ENCODE measurements around the gene VIPR2. TPM values are rescaled to one million over a fixed set of nuclear protein-coding genes. Genes with fewer than 3 reads are reported as not detected.

VIPR2 gene
- total and polyA plus RNA-seq, 7 experiments from 2014 or later: 0.27 to 1.3 (median 0.98) TPM; not detected in 4

DNA sequence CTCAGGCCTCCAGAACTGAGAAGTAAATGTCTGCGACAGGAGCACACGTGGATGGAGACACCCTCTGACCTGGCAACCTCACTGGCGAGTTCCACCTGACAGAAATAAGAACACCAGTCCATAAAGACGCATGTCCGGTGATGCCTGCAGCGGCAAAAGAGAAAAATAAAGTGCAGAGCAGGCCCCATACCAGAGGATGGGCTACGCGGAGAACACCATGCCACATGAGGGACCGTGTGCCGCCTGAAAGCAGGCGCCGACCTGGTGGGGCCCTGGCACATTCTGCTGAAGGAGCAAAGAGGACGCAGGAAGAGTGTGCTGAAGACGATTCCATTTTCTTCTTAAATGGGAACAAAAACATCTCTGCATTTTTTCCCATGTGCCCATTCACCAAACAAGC lies 105.0 kb downstream of the VIPR2 start:
- DNase-seq (no peak), ATAC-seq (no peak)
- Mint-ChIP-seq H3K36me3 (peaks cover 0 to 5% (median 0%) of the 10 kb centered on the region in 5 donors), H3K4me3 (no peak overlapping the region), H3K9me3 (peaks cover 0 to 12% (median 0%) of the 10 kb centered on the region in 11 donors), H3K27ac (no peak overlapping the region), H3K4me1 (peaks cover 0 to 5% (median 0%) of the 10 kb centered on the region in 7 donors), H3K27me3 (peaks cover 0 to 9% (median 0%) of the 10 kb centered on the region in 5 donors)
- Histone ChIP-seq H3K27me3 (ENCODE audit: control insufficient read depth in 2 of 2, insufficient read depth in 2 of 2, low read length in 2 of 2) (no peaks in the 10 kb centered on the region), H3K27ac (ENCODE audit: low read depth, low read length) (no peak overlapping the region), H3K4me1 (ENCODE audit: control insufficient read depth in 2 of 2, insufficient read depth in 2 of 2, low read length in 2 of 2) (no peaks in the 10 kb centered on the region), H3K9me3 (ENCODE audit: control insufficient read depth in 2 of 3, low read length in 3 of 3) (no peaks in the 10 kb centered on the region), H3K4me3 (ENCODE audit: low read length) (no peak overlapping the region), H3K36me3 (ENCODE audit: control insufficient read depth in 2 of 3, insufficient read depth in 3 of 3, low read length in 3 of 3) (no peaks in the 10 kb centered on the region)
- CTCF ChIA-PET: no interaction called here
- intact Hi-C loops (cut with micrococcal nuclease): no loop called here
- POLR2A ChIA-PET: no interaction called here

DNA sequence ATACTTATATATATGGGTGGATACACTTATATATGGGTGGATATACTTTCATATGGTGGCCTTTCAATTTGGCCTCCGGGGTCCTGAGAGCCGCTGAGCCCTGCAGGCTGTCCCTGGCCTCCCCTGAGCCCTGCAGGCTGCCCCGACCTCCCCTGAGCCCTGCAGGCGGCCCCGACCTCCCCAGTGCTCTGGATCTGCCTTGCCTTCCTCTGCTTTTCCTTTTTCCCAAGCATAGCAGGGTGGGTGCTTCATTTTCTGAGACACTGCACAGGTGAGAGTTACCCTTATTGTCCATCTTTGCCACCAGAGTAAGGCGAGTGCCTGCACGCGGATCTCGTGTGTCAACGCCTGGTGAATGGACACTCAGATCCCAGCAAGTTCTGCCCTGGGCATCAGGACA lies 106.6 kb downstream of the VIPR2 start:
- Histone ChIP-seq H3K4me3 (ENCODE audit: low read length) (no peak overlapping the region), H3K4me1 (ENCODE audit: control insufficient read depth in 2 of 2, insufficient read depth in 2 of 2, low read length in 2 of 2) (no peaks in the 10 kb centered on the region), H3K36me3 (ENCODE audit: control insufficient read depth in 2 of 3, insufficient read depth in 3 of 3, low read length in 3 of 3) (no peaks in the 10 kb centered on the region), H3K27me3 (ENCODE audit: control insufficient read depth in 2 of 2, insufficient read depth in 2 of 2, low read length in 2 of 2) (no peaks in the 10 kb centered on the region), H3K9me3 (ENCODE audit: control insufficient read depth in 2 of 3, low read length in 3 of 3) (no peaks in the 10 kb centered on the region), H3K27ac (ENCODE audit: low read depth, low read length) (no peak overlapping the region)
- H3K4me1 Mint-ChIP-seq: peaks cover 0 to 5% (median 0%) of the 10 kb centered on the region in 7 donors
- H3K27me3 Mint-ChIP-seq: peaks cover 0 to 9% (median 0%) of the 10 kb centered on the region in 5 donors
- H3K27ac Mint-ChIP-seq: peak overlapping the region in 2 of 9 donors; percentile 25 to 52
- ChIA-PET POLR2A (no interaction called here), CTCF (no interaction called here)
- intact Hi-C loops (cut with micrococcal nuclease): no loop called here
- no peaks in the 10 kb centered on the region for H3K36me3 Mint-ChIP-seq
- no peak overlapping the region for H3K4me3 Mint-ChIP-seq
- H3K9me3 Mint-ChIP-seq: peaks cover 0 to 4% (median 0%) of the 10 kb centered on the region in 11 donors
- ATAC-seq (no peak), DNase-seq (no peak)

DNA sequence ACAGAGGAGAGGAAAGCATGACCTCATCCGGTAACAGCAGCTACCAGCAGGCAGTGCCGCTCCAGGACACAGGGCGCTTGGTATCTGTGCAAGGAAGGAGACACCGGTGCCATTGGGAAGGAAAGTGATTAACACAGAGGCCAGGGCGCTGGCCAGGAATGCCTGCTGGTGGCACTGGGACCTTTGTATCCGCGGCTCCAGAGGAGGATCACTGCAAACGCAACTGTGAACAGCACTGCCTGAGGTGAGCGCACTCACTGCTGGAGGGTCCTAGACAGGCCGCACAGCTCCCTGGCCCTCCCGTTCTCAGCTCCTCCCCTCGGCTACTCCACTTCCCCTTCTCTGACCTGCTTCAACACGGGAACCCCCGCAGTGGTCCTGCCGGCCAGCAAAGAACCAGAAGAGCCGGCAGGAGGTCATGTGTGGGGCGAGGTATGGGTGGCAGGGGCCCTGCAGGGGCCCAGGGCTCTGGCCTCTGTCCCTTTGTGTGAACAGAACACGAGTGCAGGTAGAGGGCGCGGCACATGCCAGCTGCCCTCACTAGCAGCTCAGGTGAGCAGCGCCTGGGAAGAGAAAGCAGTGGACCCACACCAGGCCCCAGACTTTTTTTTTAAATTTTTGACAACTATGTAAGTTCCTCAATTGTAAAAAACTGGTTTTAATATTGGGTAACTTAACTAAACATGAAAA lies 107.6 kb downstream of the VIPR2 start:
- Mint-ChIP-seq H3K36me3 (no peaks in the 10 kb centered on the region), H3K4me1 (peaks cover 0 to 5% (median 0%) of the 10 kb centered on the region in 7 donors), H3K27me3 (peaks cover 0 to 17% (median 4%) of the 10 kb centered on the region in 5 donors), H3K27ac (no peak overlapping the region), H3K9me3 (peaks cover 0 to under 1% (median 0%) of the 10 kb centered on the region in 11 donors), H3K4me3 (no peak overlapping the region)
- H3K27ac ChIP-seq (ENCODE audit: low read depth, low read length): no peak overlapping the region
- no peaks in the 10 kb centered on the region for H3K36me3 ChIP-seq (ENCODE audit: control insufficient read depth in 2 of 3, insufficient read depth in 3 of 3, low read length in 3 of 3)
- DNase-seq: no peak
- intact Hi-C loops (cut with micrococcal nuclease): no loop called here
- no peaks in the 10 kb centered on the region for H3K9me3 ChIP-seq (ENCODE audit: control insufficient read depth in 2 of 3, low read length in 3 of 3)
- no peak overlapping the region for H3K4me3 ChIP-seq (ENCODE audit: low read length)
- no peaks in the 10 kb centered on the region for H3K27me3 ChIP-seq (ENCODE audit: control insufficient read depth in 2 of 2, insufficient read depth in 2 of 2, low read length in 2 of 2)
- H3K4me1 ChIP-seq (ENCODE audit: control insufficient read depth in 2 of 2, insufficient read depth in 2 of 2, low read length in 2 of 2): no peaks in the 10 kb centered on the region
- CTCF ChIA-PET: no interaction called here
- POLR2A ChIA-PET: no interaction called here
- ATAC-seq: no peak

DNA sequence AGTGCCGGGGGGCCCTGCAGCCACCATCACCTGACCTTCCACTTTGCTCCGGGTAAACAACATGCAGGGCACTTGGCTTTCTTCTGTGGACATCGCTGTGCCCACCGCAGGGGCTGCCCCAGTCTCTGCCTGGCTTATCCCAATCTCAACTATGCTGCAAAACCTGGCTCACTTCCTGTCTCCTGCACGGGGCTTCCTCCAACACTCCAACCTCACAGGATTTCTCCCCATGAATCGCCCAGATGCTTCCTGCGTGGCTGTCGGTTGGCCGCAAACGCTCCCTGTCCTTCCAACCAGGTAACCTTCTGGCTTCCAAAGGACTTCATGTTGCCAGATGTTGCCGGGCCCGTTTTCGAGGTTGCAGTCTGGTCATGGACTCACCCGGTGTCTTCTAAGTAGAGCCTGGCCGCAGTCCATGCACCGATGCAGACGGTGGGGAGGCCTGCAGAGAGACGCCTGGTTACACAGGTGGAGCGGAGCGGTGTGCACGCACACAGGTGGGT lies 109.0 kb downstream of the VIPR2 start:
- DNase-seq: no peak
- H3K9me3 Mint-ChIP-seq: no peaks in the 10 kb centered on the region
- peaks cover 0 to 31% (median 15%) of the 10 kb centered on the region in 5 donors for H3K27me3 Mint-ChIP-seq
- ATAC-seq: no peak
- Histone ChIP-seq H3K27ac (ENCODE audit: low read depth, low read length) (no peak overlapping the region), H3K36me3 (ENCODE audit: control insufficient read depth in 2 of 3, insufficient read depth in 3 of 3, low read length in 3 of 3) (no peaks in the 10 kb centered on the region), H3K4me1 (ENCODE audit: control insufficient read depth in 2 of 2, insufficient read depth in 2 of 2, low read length in 2 of 2) (no peaks in the 10 kb centered on the region), H3K4me3 (ENCODE audit: low read length) (no peak overlapping the region), H3K9me3 (ENCODE audit: control insufficient read depth in 2 of 3, low read length in 3 of 3) (no peaks in the 10 kb centered on the region), H3K27me3 (ENCODE audit: control insufficient read depth in 2 of 2, insufficient read depth in 2 of 2, low read length in 2 of 2) (no peaks in the 10 kb centered on the region)
- H3K4me3 Mint-ChIP-seq: no peak overlapping the region
- POLR2A ChIA-PET: no interaction called here
- CTCF ChIA-PET: no interaction called here
- H3K36me3 Mint-ChIP-seq: no peaks in the 10 kb centered on the region
- no peak overlapping the region for H3K27ac Mint-ChIP-seq
- peaks cover 0 to 7% (median 4%) of the 10 kb centered on the region in 7 donors for H3K4me1 Mint-ChIP-seq
- intact Hi-C loops (cut with micrococcal nuclease): no loop called here

DNA sequence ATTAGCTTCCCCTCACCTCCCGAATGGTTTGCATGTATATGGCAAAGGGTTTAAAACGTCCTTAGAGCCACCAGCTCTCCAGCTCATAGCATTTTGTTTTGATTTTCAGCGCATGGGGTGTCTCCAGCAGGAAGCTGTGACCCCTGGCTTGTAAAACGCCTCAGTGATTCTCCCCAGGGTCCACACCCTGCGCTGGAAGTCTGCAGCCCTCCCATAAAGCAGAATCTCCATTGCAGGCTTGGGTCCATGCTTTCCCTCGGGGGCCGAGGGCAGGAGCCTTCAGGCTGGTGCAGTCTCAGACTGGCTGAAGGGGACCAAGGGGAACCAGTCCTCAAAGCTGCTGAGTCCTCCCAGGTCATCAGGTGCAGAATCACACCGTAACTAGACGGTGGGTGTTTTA lies 109.7 kb downstream of the VIPR2 start:
- Mint-ChIP-seq H3K27me3 (peaks cover 0 to 33% (median 17%) of the 10 kb centered on the region in 5 donors), H3K4me1 (peaks cover 0 to 7% (median 4%) of the 10 kb centered on the region in 7 donors), H3K9me3 (no peaks in the 10 kb centered on the region), H3K36me3 (no peaks in the 10 kb centered on the region), H3K27ac (no peak overlapping the region), H3K4me3 (no peak overlapping the region)
- intact Hi-C loops (cut with micrococcal nuclease): no loop called here
- Histone ChIP-seq H3K36me3 (ENCODE audit: control insufficient read depth in 2 of 3, insufficient read depth in 3 of 3, low read length in 3 of 3) (no peaks in the 10 kb centered on the region), H3K4me1 (ENCODE audit: control insufficient read depth in 2 of 2, insufficient read depth in 2 of 2, low read length in 2 of 2) (no peaks in the 10 kb centered on the region), H3K27ac (ENCODE audit: low read depth, low read length) (no peak overlapping the region), H3K4me3 (ENCODE audit: low read length) (no peak overlapping the region), H3K27me3 (ENCODE audit: control insufficient read depth in 2 of 2, insufficient read depth in 2 of 2, low read length in 2 of 2) (no peaks in the 10 kb centered on the region), H3K9me3 (ENCODE audit: control insufficient read depth in 2 of 3, low read length in 3 of 3) (no peaks in the 10 kb centered on the region)
- ChIA-PET CTCF (no interaction called here), POLR2A (no interaction called here)
- ATAC-seq (no peak), DNase-seq (no peak)

GRCh38 chr7:159034394-159034793 lies 110.3 kb downstream of the VIPR2 start:
- Mint-ChIP-seq H3K4me1 (peaks cover 0 to 7% (median 4%) of the 10 kb centered on the region in 7 donors), H3K27ac (no peak overlapping the region), H3K36me3 (no peaks in the 10 kb centered on the region), H3K9me3 (no peaks in the 10 kb centered on the region), H3K4me3 (no peak overlapping the region), H3K27me3 (peaks cover 0 to 37% (median 17%) of the 10 kb centered on the region in 5 donors)
- Histone ChIP-seq H3K36me3 (ENCODE audit: control insufficient read depth in 2 of 3, insufficient read depth in 3 of 3, low read length in 3 of 3) (no peaks in the 10 kb centered on the region), H3K27me3 (ENCODE audit: control insufficient read depth in 2 of 2, insufficient read depth in 2 of 2, low read length in 2 of 2) (no peaks in the 10 kb centered on the region), H3K27ac (ENCODE audit: low read depth, low read length) (no peak overlapping the region), H3K4me3 (ENCODE audit: low read length) (no peak overlapping the region), H3K4me1 (ENCODE audit: control insufficient read depth in 2 of 2, insufficient read depth in 2 of 2, low read length in 2 of 2) (no peaks in the 10 kb centered on the region), H3K9me3 (ENCODE audit: control insufficient read depth in 2 of 3, low read length in 3 of 3) (no peaks in the 10 kb centered on the region)
- DNase-seq (no peak), ATAC-seq (no peak)
- intact Hi-C loops (cut with micrococcal nuclease): no loop called here
- POLR2A ChIA-PET: no interaction called here
- CTCF ChIA-PET: no interaction called here

DNA sequence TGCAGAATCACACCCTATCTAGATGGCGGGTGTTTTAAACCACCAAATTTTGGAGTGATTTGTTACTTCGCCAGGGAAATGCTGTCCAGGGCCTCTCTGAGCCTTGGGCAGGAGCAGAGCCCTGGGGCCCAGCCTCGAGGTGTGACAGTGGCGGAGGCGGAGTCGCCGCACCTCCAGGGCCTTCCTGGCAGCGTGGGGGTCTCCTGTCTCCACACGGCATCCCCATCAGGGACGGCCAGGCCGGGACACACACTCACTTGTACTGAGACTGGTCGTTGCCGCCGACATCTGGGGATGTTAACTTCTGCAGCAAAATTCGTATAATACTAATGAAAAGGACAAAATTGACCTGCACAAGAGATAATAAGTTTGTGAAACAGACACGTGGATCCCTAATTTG lies 110.7 kb downstream of the VIPR2 start:
- POLR2A ChIA-PET: no interaction called here
- intact Hi-C loops (cut with micrococcal nuclease): no loop called here
- Mint-ChIP-seq H3K9me3 (peaks cover 0 to under 1% (median 0%) of the 10 kb centered on the region in 11 donors), H3K36me3 (no peaks in the 10 kb centered on the region), H3K4me3 (no peak overlapping the region), H3K27me3 (peaks cover 0 to 37% (median 17%) of the 10 kb centered on the region in 5 donors), H3K27ac (no peak overlapping the region), H3K4me1 (peaks cover 0 to 7% (median 4%) of the 10 kb centered on the region in 7 donors)
- Histone ChIP-seq H3K4me3 (ENCODE audit: low read length) (no peak overlapping the region), H3K4me1 (ENCODE audit: control insufficient read depth in 2 of 2, insufficient read depth in 2 of 2, low read length in 2 of 2) (no peaks in the 10 kb centered on the region), H3K36me3 (ENCODE audit: control insufficient read depth in 2 of 3, insufficient read depth in 3 of 3, low read length in 3 of 3) (no peaks in the 10 kb centered on the region), H3K9me3 (ENCODE audit: control insufficient read depth in 2 of 3, low read length in 3 of 3) (no peaks in the 10 kb centered on the region), H3K27me3 (ENCODE audit: control insufficient read depth in 2 of 2, insufficient read depth in 2 of 2, low read length in 2 of 2) (no peaks in the 10 kb centered on the region), H3K27ac (ENCODE audit: low read depth, low read length) (no peak overlapping the region)
- no peak for DNase-seq
- CTCF ChIA-PET: no interaction called here
- ATAC-seq: no peak
